Measurements from ENCODE around the gene SMURF2.

SMURF2 gene

GRCh38 chr17:64506201-64506575 is 155.9 kb downstream of the SMURF2 start, which contains the start of gene DDX5:
TSS of gene DDX5 (minus strand) at chr17:64506289. CDS start at chr17:64506119, 170 bp downstream.
- Histone ChIP-seq H3K27me3 (ENCODE audit: insufficient read depth, insufficient read length) (no peaks in the 10 kb centered on the region), H3K9ac (ENCODE audit: insufficient read length, low read depth) (peak within 1 kb of the TSS; percentile 98), H3K9me3 (ENCODE audit: insufficient read depth, low read length) (no peaks in the 10 kb centered on the region), H3K4me3 (ENCODE audit: insufficient read length, low read depth) (peak within 1 kb of the TSS; percentile 94), H3K4me1 (ENCODE audit: insufficient read depth, insufficient read length) (no peaks in the 10 kb centered on the region), H3K36me3 (ENCODE audit: insufficient read depth, insufficient read length, low read length) (peaks cover 75% of the 10 kb centered on the region)
- TF ChIP-seq YY1 (IDR thresholded peaks at IDR 0.05; ENCODE audit: insufficient read depth, insufficient read length) (no peak), ZNF274 (IDR thresholded peaks at IDR 0.05; ENCODE audit: low read depth, low read length) (no peak), SUZ12 (IDR thresholded peaks at IDR 0.05; ENCODE audit: extremely low read depth, insufficient read depth, insufficient read length) (no peak)
- DNase-seq (ENCODE audit: low read depth, low spot score) = peak; percentile 87

GRCh38 chr17:64505340-64506200 is 156.5 kb downstream of the SMURF2 start:
- Histone ChIP-seq H3K27me3 (ENCODE audit: insufficient read depth, insufficient read length) (no peaks in the 10 kb centered on the region), H3K9ac (ENCODE audit: insufficient read length, low read depth) (peak overlapping the region; percentile 98), H3K9me3 (ENCODE audit: insufficient read depth, low read length) (no peaks in the 10 kb centered on the region), H3K36me3 (ENCODE audit: insufficient read depth, insufficient read length, low read length) (peaks cover 79% of the 10 kb centered on the region), H3K4me1 (ENCODE audit: insufficient read depth, insufficient read length) (no peaks in the 10 kb centered on the region), H3K4me3 (ENCODE audit: insufficient read length, low read depth) (peak overlapping the region; percentile 94)
- TF ChIP-seq YY1 (IDR thresholded peaks at IDR 0.05; ENCODE audit: insufficient read depth, insufficient read length) (peak; percentile 72), SUZ12 (IDR thresholded peaks at IDR 0.05; ENCODE audit: extremely low read depth, insufficient read depth, insufficient read length) (no peak), ZNF274 (IDR thresholded peaks at IDR 0.05; ENCODE audit: low read depth, low read length) (no peak)
- no peak for DNase-seq (ENCODE audit: low read depth, low spot score)

- DNase-seq (ENCODE audit: low read depth, low spot score) = no peak
- H3K4me3 ChIP-seq (ENCODE audit: insufficient read length, low read depth) = peak overlapping the region; percentile 94
- TF ChIP-seq ZNF274 (IDR thresholded peaks at IDR 0.05; ENCODE audit: low read depth, low read length) (no peak), SUZ12 (IDR thresholded peaks at IDR 0.05; ENCODE audit: extremely low read depth, insufficient read depth, insufficient read length) (no peak), YY1 (IDR thresholded peaks at IDR 0.05; ENCODE audit: insufficient read depth, insufficient read length) (no peak)
- no peaks in the 10 kb centered on the region for H3K9me3 ChIP-seq (ENCODE audit: insufficient read depth, low read length)
- H3K27me3 ChIP-seq (ENCODE audit: insufficient read depth, insufficient read length) = no peaks in the 10 kb centered on the region
- peaks cover 79% of the 10 kb centered on the region for H3K36me3 ChIP-seq (ENCODE audit: insufficient read depth, insufficient read length, low read length)
- H3K4me1 ChIP-seq (ENCODE audit: insufficient read depth, insufficient read length) = no peaks in the 10 kb centered on the region
- peak overlapping the region; percentile 98 for H3K9ac ChIP-seq (ENCODE audit: insufficient read length, low read depth)
Measured at GRCh38 chr17:64504769-64505339, 157.3 kb downstream of the SMURF2 start.

GRCh38 chr17:64503821-64504768 is 158.0 kb downstream of the SMURF2 start:
- no peaks in the 10 kb centered on the region for H3K4me1 ChIP-seq (ENCODE audit: insufficient read depth, insufficient read length)
- no peaks in the 10 kb centered on the region for H3K27me3 ChIP-seq (ENCODE audit: insufficient read depth, insufficient read length)
- no peak for DNase-seq (ENCODE audit: low read depth, low spot score)
- no peak for TF ChIP-seq YY1 (IDR thresholded peaks at IDR 0.05; ENCODE audit: insufficient read depth, insufficient read length)
- no peak for TF ChIP-seq ZNF274 (IDR thresholded peaks at IDR 0.05; ENCODE audit: low read depth, low read length)
- no peak for TF ChIP-seq SUZ12 (IDR thresholded peaks at IDR 0.05; ENCODE audit: extremely low read depth, insufficient read depth, insufficient read length)
- no peaks in the 10 kb centered on the region for H3K9me3 ChIP-seq (ENCODE audit: insufficient read depth, low read length)
- peaks cover 78% of the 10 kb centered on the region for H3K36me3 ChIP-seq (ENCODE audit: insufficient read depth, insufficient read length, low read length)
- peak overlapping the region; percentile 98 for H3K9ac ChIP-seq (ENCODE audit: insufficient read length, low read depth)
- H3K4me3 ChIP-seq (ENCODE audit: insufficient read length, low read depth) = peak overlapping the region; percentile 94

GRCh38 chr17:64503341-64503740 is 158.8 kb downstream of the SMURF2 start:
- H3K36me3 ChIP-seq (ENCODE audit: insufficient read depth, insufficient read length, low read length) = peaks cover 79% of the 10 kb centered on the region
- H3K9ac ChIP-seq (ENCODE audit: insufficient read length, low read depth) = no peak overlapping the region
- no peak for DNase-seq (ENCODE audit: low read depth, low spot score)
- TF ChIP-seq ZNF274 (IDR thresholded peaks at IDR 0.05; ENCODE audit: low read depth, low read length) = no peak
- no peak for TF ChIP-seq YY1 (IDR thresholded peaks at IDR 0.05; ENCODE audit: insufficient read depth, insufficient read length)
- no peak for TF ChIP-seq SUZ12 (IDR thresholded peaks at IDR 0.05; ENCODE audit: extremely low read depth, insufficient read depth, insufficient read length)
- H3K4me1 ChIP-seq (ENCODE audit: insufficient read depth, insufficient read length) = no peaks in the 10 kb centered on the region
- H3K9me3 ChIP-seq (ENCODE audit: insufficient read depth, low read length) = no peaks in the 10 kb centered on the region
- no peaks in the 10 kb centered on the region for H3K27me3 ChIP-seq (ENCODE audit: insufficient read depth, insufficient read length)
- H3K4me3 ChIP-seq (ENCODE audit: insufficient read length, low read depth) = no peak overlapping the region

- Histone ChIP-seq H3K4me3 (ENCODE audit: insufficient read length, low read depth) (no peak overlapping the region), H3K4me1 (ENCODE audit: insufficient read depth, insufficient read length) (no peaks in the 10 kb centered on the region), H3K36me3 (ENCODE audit: insufficient read depth, insufficient read length, low read length) (peaks cover 79% of the 10 kb centered on the region), H3K9ac (ENCODE audit: insufficient read length, low read depth) (no peak overlapping the region), H3K9me3 (ENCODE audit: insufficient read depth, low read length) (no peaks in the 10 kb centered on the region), H3K27me3 (ENCODE audit: insufficient read depth, insufficient read length) (no peaks in the 10 kb centered on the region)
- TF ChIP-seq SUZ12 (IDR thresholded peaks at IDR 0.05; ENCODE audit: extremely low read depth, insufficient read depth, insufficient read length) = no peak
- TF ChIP-seq YY1 (IDR thresholded peaks at IDR 0.05; ENCODE audit: insufficient read depth, insufficient read length) = no peak
- TF ChIP-seq ZNF274 (IDR thresholded peaks at IDR 0.05; ENCODE audit: low read depth, low read length) = no peak
- DNase-seq (ENCODE audit: low read depth, low spot score) = no peak
Measured at GRCh38 chr17:64502809-64503208, 159.3 kb downstream of the SMURF2 start.

Measured in NT2/D1 (cell line).